NCI-H1436 treated with DMSO at 0.1 percent for 48 hours (cell line): Measurements from ENCODE around the gene TAAR6.
"Not testable (repeated sequence)": the region's sequence is repeated elsewhere in the genome, so short reads cannot be mapped to it uniquely, and the experiment has no call there.

Experiments used
- DNase-seq: peaks from one replicate; lab custom pipeline; 2025; lab: John Stamatoyannopoulos, UW

TAAR6 gene

DNA sequence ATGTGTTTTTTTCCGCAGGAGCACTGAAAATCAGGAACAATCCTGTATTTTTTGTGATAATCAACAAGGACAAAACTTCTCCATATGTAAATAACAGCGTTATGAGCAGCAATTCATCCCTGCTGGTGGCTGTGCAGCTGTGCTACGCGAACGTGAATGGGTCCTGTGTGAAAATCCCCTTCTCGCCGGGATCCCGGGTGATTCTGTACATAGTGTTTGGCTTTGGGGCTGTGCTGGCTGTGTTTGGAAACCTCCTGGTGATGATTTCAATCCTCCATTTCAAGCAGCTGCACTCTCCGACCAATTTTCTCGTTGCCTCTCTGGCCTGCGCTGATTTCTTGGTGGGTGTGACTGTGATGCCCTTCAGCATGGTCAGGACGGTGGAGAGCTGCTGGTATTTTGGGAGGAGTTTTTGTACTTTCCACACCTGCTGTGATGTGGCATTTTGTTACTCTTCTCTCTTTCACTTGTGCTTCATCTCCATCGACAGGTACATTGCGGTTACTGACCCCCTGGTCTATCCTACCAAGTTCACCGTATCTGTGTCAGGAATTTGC lies at the start of gene TAAR6:
Gene TAAR6, plus strand, starts transcription at position 102 of the 557 bp plus-strand sequence. Its CDS starts 0 bp downstream, at position 102.
- DNase-seq: no peak

DNA sequence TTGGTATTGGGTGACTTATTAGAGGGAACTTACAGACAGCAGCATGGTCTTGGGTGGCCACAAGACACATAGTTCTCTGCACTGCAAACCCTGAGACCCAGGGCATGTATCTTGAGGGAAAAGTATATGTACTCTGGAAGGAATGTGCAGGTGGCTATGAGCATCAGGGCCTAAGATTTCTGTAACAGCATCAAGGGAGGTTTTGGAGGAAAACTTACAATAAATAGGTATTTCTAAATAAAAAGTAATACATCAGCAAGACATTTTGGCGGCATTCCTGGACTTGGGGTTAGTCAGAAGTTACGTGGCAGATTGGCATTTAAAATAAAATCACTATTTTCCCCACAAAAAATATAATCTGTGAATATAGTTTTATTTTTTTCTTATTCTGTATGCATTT lies 49.2 kb upstream of the TAAR6 start:
- DNase-seq: no peak

DNA sequence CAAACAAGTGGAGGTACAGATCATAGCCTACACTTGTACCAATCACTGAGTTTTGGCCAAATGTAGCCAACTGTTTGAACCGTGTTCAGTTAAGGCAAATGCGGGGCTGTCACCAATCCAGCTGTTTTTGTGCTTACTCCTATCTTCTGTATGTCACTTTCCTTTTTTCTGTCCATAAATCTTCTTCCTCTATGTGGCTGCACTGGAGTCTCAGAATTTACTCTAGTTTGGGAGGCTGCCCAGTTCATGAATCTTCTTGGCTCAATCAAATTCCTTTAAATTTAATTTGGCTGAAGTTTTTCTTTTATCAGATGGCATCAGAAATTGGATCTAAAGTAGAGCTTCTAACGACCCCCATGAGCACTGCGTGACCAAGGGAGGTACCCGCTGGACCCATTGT lies 45.5 kb upstream of the TAAR6 start:
- DNase-seq: no peak

GRCh38 chr6:132525866-132526265 lies 44.3 kb upstream of the TAAR6 start:
- DNase-seq: no peak

DNA sequence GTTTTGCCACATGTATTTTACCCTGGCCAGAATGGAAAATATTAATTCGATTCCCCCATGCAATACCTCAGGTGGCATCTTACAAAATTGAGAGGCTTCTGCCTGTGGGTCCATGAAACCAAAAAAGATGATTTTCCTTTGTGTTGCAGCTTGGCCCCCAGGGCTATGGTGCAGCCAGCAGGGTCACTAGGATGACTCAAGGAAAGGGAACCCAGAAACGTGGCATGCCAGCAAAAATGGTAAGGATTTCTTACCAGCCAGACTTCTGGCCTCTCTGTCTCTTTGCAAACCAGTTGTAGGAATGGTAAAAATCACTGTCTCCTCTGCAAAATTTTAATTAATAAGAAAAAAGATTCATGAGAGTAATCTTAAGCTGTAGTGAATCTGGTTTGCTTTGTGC lies 43.7 kb upstream of the TAAR6 start:
- no peak for DNase-seq

GRCh38 chr6:132527791-132528190 lies 42.3 kb upstream of the TAAR6 start:
- DNase-seq: no peak

DNA sequence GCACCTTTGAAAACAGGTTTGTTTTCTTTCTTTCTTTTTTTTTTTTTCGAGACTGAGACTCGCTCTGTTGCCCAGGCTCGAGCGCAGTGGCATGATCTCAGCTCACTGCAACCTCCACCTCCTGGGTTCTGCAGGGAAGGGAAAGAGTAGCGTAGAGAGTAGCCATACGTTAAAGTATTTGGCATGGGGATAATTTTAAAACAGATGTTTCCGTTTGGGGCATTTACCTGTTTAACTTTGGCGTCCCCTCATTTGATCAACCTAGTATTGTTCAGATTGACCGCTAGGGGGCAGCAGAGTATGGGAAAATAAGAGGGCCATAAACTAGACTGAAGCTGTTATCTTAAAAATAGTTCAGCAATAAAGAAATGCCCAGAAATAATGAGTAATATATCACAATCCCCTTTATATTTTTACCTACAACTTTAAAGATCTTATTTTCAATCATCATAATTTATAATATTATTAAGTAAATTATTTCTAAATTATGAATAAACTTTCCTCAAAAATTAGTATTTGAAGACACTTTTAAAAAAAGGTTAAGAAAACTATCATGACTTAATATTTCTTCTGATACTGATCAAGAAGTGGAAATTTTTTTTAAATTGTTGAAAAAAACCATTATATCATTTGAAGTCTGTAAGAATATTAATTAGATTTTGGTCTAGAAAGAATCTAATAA lies 39.7 kb upstream of the TAAR6 start:
- DNase-seq: no peak

DNA sequence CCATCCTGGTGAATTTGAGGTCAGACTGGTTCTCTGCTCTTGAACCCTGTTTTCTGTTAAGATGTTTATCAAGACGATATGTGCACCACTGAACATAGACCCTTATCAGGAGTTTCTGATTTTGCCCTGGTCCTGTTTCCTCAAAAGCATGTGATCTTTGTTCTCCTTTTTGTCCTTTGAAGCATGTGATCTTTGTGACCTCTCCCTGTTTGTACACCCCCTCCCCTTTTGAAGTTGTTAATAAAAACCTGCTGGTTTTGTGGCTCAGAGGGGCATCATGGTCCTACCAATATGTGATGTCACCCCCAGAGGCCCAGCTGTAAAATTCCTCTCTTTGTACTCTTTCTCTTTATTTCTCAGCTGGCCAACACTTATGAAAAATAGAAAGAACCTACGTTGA lies 35.6 kb upstream of the TAAR6 start:
- DNase-seq: not testable (repeated sequence)

- no peak for DNase-seq
Measured at GRCh38 chr6:132537145-132537544, 33.0 kb upstream of the TAAR6 start.

- no peak for DNase-seq
Measured at GRCh38 chr6:132537977-132538376, 32.1 kb upstream of the TAAR6 start, which contains the start of gene TAAR9. TAAR9 (plus strand) TSS chr6:132538277; CDS start chr6:132538290, 13 bp downstream.

DNA sequence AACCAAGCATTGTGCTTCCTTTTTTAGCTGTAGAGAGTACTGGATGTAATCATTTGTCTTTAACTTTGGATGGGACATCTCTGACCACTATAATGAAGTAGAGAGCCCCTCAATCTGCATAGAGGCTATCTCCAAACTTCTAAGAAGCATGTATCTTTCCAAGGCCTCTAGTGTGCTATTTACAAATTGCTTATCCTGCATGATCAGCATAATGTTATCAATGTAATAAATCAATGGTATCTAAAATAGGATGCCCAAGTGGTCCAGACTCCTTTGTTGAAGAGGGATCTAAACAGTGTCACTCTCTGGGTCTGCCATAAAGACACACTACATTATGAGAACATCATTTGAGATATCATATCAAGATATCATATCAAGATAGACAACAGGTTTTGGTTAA lies 25.3 kb upstream of the TAAR6 start:
- no peak for DNase-seq

GRCh38 chr6:132548746-132549463 lies 21.2 kb upstream of the TAAR6 start:
- DNase-seq: no peak

- no peak for DNase-seq
Measured at GRCh38 chr6:132551214-132551613, 18.9 kb upstream of the TAAR6 start.

DNA sequence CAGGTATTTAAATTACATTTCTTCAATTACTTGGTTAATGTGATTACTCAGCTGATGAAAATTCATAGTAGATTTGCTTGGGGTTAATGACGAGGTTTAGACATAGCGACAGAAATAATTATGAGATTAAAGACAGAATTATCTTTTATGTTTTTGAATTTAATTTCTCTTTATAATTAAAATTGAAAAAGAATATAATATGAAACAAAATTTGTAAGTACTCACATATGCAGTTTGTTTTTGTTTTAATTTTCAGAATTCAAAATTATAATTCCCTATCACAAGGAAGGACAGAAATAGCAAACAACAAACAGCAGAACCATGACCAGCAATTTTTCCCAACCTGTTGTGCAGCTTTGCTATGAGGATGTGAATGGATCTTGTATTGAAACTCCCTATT lies 17.8 kb upstream of the TAAR6 start, which contains the start of gene TAAR8:
Gene TAAR8, plus strand, starts transcription at position 301 of the 400 bp plus-strand sequence. Its CDS starts 21 bp downstream, at position 322.
- DNase-seq: no peak

DNA sequence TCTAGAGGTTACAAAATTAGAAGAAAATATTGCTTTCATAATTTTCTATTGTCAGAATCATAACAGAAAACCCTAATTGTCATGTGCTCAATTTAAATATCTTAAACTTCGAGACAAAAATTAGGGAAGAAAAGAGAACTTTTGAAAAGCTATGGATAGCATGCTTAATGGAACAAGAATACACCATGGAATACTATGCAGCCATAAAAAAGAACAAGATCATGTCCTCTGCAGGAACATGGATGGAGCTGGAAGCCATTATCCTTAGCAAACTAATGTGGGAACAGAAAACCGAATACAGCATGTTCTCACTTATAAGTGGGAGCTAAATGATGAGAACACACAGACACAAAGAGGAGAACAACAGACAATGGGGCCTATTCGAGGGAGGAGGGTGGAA lies 10.0 kb upstream of the TAAR6 start:
- DNase-seq: not testable (repeated sequence)

DNA sequence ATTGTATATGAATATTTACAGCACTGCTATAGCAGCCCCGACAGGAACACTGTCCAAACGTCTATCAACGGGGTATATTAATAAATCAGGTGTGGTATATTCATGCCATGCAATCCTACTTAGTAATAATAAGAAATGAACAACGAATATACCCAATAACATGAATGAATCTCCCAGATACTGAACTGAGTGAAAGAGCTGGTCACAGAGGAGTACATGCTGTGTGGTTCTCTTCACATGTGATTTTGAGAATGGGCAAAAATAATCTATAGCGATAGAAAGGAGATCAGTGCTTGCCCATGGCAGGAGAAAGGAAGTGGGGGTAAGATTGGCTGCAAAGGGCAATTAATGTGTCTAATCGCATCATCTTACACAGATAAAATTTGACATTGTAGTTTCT lies 3.7 kb upstream of the TAAR6 start:
- no peak for DNase-seq

DNA sequence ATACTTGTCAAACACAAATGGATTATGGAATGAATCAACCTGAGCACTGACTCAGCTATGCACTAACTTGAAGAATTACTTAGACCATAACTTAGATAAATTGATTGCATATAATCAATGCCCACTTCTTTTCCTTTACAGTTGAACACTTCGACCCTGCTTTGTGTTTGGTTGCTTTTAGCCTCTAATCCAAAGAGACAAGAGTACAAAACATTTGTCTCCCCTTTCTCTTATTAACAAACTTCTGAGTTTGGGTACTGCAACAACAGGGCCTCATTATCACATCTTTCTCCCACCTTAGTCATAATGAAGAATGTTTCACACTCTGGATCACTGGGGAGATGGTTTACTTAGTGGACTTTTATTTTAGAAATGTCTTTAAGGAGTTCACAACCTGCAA lies 2.6 kb upstream of the TAAR6 start:
- DNase-seq: no peak

- DNase-seq: no peak
Measured at GRCh38 chr6:132568611-132569010, 1.5 kb upstream of the TAAR6 start.

DNA sequence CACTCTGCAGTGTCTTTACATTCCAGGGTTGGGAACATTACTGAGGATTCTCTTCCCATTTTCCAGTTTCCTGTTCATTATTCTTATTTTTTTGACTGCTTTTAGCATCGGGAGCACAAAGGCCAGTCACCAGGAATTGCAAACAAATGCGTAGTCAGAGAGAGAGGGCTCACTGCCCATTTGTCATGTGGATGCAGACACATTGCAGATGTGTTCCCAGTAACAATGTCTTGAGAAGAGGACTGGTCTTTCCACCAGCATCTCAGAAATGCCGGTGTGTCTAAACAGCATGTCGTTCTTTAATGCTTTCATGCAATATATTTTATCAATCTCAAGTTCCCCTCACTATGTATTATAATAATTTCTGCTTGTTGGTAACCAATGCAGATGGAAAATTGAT lies 952 bp upstream of the TAAR6 start:
- no peak for DNase-seq

GRCh38 chr6:132571774-132572173 lies 1.7 kb downstream of the TAAR6 start:
- no peak for DNase-seq

DNA sequence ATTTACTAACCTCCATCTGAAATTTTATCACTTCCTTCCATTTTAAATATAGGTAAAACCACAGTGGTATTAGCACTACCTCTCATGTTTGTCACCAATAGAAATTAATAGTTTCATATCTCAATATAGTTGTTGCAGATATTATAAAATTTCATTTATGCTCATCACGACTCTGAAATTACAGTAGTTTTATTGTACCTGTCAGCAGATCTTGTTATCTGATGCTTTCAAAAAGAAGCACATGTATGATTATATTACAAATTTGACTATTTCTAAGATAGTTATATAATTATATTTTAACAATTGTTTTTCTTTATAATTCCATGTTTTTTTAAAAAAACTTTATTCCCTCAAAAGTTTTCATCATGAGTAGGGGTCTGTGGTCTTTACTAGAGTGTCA lies 14.6 kb downstream of the TAAR6 start:
- DNase-seq: no peak

DNA sequence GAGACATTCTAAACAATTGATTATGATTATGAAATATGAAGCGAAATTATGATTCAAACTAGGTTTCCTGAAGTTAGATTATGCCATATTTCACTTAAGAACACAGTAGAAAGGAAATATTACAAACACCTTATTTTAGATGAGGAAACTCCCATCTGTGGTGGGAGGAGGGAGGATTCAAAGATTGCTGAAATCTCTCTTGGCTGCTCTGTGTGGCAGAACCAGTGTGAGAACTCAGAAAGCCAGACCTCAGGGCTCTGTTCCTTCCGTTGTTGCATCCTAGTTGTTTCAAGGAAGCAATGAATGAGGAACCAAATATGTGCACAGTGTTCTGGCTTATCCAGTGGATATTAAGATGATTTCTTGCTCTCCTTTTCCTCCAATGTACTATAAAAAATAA lies 17.3 kb downstream of the TAAR6 start:
- no peak for DNase-seq

DNA sequence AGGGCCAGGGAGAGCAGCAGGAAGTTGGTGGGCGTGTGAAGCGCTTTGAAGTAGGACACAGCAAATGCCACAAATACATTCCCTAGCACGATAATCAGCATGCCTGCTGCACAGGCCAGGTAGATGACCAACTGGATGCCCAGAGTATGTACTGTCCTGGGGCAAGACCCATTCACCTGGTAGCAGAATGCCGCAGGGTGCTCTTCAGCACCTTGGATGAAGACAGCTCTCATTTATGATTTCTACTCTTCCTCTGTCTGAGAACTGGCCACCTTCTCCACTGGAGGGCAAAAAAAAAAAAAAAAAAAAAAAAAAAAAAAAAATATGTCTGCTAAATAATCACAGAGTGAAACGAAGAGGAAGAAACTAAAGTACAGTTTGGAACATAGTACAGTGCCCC lies 19.3 kb downstream of the TAAR6 start, which contains the start of gene TAAR5:
Gene TAAR5, minus strand, starts transcription at position 288 of the 400 bp plus-strand sequence. Its CDS starts 55 bp downstream, at position 233.
- DNase-seq: no peak
